ENCODE data around the gene ARFGEF3.
"Not testable (repeated sequence)": the region's sequence is repeated elsewhere in the genome, so short reads cannot be mapped to it uniquely, and the experiment has no call there.

ARFGEF3 gene

DNA sequence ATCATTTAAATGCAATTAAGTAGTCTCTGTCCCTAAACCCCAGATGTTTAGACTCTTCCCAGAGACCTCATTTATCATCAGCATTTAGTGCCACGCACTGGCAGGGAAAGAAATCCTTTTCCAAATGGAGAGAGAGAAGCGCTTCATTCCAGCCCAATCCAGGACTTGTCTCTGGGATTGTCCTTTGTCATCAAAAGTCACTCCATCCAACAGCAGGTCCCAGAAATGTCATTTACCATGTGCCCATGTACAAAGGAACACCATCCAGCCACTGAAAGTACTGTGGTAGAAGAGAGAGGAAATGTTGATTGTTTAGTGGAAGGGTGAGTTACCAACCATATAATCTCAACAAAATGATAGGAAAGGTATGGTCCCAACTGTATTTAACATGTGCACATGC, 149.1 kb downstream of the ARFGEF3 start:
- no peak for DNase-seq

DNA sequence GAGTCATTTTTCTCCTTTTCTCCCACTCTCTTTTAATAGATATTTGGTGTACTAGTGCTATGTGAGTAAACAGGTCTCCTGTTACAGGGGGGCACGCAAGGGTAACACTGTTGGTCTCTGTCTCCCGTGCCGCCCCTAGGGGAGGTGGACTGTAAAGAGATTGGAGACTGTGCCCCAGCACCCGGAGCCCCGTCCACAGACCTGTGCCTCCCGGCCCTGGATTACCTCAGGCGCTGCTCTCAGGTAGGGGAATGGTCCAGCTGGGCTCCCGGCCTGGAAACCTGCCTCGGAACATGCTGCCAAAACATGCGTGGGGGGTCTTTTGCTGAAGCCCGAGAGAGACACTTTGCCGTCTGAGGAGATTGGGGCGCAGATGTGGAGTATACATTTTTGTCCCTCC, 149.5 kb downstream of the ARFGEF3 start:
- DNase-seq, result no peak

DNA sequence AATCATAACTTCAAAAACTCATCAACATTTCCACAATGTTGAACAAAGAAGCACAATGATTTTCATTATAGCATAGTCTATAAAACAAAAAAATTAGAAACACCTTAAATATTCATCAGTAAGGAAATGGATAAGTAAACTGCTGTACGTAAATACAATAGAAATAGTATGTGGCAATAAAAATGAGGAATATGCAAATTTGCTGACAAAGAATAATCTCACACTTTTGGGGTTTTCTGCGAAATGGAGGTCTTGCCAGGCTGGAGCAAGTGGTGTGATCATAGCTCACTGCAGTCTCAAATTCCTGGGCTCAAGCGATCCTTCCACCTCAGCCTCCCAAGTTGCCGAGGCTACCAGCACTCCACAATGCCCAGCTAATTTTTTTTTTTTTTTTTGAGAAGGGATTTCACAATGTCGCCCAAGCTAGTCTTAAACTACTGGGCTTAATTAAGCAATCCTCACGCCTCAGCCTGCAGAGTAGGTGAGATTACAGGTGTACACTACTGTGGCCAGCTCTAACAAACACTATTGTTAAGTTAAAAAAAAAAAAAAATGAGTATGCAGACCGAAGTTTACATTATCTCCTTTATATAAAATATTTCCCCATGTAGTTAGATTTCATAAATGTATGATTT, 157.1 kb downstream of the ARFGEF3 start:
- DNase-seq, result no peak

DNA sequence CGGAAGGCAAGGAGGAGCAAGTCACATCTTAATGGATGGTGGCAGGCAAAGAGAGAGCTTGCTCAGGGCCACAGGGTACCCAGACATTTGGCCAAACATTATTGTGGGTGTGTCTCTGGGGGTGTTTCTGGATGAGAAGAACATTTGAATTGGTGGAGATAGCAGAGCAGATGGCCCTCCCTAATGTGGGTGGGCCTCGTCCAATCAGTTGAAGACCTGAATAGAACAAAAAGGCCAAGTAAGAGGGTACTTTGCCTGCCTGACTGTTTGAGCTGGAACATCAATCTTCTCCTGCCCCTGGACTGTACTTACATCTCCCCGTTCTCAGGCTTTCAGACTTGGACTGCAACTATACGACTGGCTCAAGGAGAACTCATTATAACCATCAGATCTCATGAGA, 160.2 kb downstream of the ARFGEF3 start:
- DNase-seq, result no peak

DNA sequence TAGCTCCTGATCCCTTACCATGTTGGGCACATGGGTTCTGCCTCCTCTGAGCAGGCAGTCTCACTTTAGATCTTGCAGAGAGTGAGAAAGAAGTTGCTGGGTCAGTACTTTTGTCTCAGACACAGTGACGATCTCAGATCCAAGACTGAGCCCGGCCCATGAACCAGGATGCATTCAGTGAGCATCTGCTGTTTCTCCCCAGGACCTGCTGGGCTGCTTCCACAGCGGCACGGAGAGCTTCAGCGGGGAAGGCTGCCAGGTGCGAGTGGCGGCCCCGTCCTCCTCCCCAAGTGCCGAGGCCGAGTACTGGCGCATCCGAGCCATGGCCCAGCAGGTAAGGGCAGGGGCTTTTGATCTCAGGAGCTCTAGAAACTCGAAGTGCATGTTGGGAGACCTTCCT, 162.1 kb downstream of the ARFGEF3 start:
- no peak for DNase-seq

DNA sequence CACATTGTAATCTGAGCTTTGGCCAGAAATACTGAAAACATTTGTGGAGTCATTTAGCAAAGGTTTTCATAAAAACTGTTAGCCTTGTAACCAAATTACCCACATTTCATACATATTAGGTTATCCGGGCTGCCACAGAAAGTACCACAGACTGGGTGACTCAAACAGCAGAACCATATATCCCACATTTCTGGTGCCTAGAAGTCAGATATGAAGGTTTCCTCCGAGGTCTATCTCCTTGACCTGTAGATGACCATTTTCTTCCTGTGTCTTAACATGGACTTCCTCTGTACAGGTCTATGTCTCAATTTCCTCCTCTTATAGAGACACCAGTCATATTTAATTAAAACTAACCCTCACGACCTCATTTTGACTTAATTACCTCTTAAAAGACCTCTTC, 166.5 kb downstream of the ARFGEF3 start:
- DNase-seq, result no peak

DNA sequence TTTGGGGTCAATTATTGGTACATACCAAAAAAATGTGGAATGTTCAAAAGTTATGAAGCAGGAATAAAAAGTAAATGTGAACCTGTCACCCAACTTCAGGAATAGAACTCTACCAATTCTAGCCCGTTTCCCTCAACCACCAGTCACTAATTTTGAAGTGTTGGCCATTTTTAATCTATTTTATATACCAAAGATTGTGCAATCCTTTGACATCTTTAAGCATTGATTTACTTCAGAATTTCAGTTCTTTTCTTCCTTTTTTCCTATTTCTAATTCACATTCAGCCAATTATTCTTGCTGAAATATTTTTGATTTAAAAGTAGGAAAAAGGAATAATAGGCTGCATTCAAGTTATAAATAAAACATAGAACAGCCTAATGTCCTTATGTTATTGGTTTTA, 169.0 kb downstream of the ARFGEF3 start:
- DNase-seq, result no peak

DNA sequence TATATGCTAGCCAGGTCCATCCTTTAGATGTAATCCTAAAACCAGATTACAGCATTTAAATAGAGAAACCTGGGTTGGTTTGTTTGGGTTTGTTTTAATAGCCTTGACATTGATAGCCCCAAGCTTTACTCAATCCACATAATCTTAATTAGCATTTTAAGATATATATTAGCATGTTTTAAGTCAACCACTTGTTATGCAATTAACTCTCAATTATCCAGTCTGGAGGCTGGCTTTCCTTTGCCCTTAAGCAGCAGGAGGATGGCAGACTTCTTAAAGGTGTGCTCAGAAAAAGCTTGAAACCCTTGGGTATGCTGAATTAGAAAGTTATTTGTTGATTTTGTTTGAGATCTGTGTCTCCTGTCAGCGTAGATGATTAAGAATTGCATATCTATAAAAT, 169.7 kb downstream of the ARFGEF3 start:
- DNase-seq, result no peak

DNA sequence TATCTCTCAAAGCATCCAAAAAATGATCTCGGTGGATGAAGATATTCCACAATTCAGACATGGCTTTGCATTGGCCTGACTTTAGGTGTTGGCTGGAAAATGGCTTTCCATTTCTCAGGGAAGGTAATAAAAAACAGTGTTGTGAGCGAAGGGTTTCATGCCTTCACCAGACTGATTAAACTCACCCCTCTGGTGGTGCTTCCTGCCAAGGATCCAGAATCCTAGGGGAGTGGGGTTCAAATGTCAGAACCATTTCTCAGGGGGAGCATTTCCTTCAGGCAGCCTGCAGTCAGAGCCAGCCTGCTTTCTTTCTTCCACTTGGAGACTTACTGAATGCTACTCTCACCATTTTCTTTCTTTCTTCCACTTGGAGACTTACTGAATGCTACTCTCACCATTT, 170.2 kb downstream of the ARFGEF3 start:
- DNase-seq, result no peak

DNA sequence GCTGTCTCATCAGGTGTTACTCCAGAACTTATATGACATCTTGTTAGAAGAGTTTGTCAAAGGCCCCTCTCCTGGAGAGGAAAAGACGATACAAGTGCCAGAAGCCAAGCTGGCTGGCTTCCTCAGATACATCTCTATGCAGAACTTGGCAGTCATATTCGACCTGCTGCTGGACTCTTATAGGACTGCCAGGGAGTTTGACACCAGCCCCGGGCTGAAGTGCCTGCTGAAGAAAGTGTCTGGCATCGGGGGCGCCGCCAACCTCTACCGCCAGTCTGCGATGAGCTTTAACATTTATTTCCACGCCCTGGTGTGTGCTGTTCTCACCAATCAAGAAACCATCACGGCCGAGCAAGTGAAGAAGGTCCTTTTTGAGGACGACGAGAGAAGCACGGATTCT, 172.3 kb downstream of the ARFGEF3 start:
- DNase-seq, result no peak

DNA sequence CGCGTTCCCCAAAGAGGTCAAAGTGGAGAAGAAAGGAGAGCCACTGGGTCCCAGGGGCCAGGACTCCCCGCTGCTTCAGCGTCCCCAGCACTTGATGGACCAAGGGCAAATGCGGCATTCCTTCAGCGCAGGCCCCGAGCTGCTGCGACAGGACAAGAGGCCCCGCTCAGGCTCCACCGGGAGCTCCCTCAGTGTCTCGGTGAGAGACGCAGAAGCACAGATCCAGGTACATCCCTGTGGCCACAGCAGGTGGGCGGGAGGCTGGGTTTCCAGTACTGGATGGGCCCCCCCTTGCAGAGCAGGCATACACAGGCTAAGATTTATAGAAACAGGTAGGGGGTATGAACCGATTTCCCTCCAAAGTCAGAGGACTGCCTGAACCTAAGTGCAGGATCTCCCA, 173.2 kb downstream of the ARFGEF3 start:
- no peak for DNase-seq

DNA sequence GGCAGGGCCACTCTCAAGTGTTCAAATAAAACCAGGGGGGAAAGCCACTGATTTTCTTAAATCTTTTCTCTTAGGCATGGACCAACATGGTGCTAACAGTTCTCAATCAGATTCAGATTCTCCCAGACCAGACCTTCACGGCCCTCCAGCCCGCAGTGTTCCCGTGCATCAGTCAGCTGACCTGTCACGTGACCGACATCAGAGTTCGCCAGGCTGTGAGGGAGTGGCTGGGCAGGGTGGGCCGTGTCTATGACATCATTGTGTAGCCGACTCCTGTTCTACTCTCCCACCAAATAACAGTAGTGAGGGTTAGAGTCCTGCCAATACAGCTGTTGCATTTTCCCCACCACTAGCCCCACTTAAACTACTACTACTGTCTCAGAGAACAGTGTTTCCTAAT, 174.5 kb downstream of the ARFGEF3 start:
- DNase-seq, result no peak

DNA sequence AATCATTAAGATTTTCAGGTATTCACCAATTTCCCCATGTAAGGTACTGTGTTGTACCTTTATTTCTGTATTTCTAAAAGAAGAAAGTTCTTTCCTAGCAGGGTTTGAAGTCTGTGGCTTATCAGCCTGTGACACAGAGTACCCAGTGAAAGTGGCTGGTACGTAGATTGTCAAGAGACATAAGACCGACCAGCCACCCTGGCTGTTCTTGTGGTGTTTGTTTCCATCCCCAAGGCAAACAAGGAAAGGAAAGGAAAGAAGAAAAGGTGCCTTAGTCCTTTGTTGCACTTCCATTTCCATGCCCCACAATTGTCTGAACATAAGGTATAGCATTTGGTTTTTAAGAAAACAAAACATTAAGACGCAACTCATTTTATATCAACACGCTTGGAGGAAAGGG, 175.3 kb downstream of the ARFGEF3 start:
- DNase-seq, result no peak

DNA sequence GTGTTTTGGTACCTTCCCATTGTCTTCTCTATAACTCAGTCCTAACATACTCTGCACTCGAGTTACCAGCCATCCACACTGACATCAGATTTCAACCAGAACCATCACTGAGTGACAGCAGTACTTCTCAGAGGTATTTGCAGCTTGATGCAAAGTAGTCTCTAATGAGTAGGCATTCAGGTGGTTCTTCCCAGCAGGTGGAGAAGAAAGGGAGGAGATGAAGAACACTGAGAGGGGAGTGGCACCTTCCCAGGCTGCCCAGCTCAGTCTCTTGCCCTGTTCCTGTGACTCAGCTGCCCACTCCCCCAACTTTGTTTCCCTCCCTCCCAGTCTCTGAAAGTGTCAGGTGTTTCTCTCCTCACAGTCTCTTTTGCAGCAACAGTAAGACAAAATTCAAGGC, 177.3 kb downstream of the ARFGEF3 start:
- DNase-seq, result no peak

DNA sequence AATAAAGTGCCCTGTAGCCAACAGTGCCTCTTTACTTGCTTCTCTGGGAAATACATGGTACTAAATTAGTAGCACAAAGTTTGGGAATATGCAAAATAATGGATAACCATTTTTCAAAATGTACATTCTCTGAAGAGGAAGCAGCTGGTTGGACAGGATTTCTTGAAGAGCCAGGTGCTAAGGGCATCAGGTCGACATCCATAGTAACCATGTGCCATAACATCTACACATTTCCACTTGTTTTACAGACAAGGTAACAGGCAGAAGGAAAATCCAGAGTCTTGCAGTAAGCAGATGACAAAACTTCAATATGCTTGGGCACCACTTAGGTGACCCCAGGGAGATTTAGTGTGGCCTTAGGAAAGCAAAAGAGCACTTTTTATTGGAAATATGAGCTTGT, 179.4 kb downstream of the ARFGEF3 start:
- DNase-seq, result no peak

DNA sequence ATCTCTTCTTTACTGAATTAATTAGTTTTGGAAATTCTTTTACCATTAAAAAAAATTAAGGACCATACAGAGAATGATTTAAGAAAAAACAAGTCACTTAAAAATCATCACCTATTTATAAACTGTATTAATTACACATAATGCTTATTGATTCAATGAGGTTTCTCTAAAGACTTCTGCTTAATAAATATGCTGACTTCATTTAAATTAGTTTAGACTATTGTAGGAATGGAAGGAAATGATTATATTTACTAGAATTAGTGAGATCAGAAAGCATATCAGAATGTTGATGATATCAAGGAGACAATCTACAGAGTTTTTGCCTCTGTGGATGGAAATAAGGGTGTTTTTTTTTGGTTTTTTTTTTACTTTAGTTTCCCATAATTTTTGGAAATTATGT, 181.4 kb downstream of the ARFGEF3 start:
- no peak for DNase-seq

DNA sequence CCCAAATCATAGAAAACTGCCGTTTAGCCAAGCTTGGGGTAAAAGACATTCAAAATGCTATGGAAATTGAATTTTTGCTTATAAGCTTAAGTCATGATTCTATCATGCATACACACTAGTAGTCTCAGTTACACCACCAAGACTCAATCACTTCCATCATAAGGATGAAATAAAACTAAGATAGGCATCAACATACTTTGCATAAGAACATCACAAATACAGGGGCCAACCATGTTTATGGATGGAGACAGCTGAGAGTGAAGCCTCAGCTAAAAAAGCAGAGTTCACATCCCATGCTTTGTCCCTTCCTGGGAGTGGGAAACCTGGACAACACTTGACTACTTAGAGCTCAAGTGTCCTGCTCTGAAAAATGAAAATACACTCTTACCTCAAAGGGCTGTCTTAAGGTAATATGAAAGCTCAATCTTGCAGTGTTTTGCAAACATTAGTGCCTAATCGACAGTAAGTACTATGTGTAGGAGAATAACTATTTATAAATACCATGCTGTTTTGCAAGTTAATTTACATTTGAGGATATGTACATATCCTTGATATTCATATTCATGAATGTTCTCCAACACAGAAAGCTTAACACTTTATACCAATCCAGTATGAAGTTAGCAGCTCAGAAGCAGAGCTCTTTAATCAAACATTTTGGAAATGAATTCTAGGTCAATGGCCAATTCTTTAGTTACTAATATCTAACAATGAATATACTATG, 184.0 kb downstream of the ARFGEF3 start:
- no peak for DNase-seq

DNA sequence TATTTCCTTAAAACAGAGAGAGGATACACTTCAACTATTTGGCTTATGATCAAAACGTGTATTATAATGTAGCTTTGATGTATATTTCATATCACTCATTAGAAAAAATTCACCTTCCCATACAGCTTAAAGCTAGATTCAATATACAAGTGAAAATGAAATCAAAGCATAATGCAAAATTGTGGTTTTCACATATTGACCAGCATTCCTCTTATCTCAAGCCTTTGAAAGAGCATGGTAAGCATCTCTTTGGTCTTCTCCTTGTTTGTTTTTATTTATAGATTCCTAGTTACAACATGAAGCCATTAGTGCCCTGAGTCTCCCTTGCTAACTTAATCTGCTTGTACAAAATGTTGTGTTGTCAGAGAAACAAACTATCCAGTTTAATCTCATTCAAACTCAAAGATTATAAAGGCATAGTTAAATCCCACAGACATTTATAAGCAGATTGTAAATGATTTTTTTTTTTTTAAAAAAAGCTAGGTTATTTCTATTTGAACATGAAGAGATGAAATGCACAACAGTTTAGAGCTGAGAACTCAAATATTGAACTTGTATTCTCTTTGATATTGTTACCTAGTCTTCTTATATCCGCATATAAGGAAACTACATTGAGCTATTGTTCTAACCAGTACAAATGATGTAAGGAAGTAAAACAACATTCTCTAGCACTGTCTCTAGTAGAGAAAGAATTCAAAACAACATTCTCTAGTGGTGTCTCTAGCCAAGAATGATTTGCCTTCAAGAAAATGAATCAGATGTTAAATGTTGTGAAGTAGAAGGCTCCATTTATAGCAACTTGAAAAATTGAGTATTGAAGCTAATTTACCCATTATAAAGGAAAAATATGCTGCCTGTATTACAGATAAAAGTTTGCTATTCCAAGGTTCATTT, 184.8 kb downstream of the ARFGEF3 start:
- DNase-seq, result no peak

DNA sequence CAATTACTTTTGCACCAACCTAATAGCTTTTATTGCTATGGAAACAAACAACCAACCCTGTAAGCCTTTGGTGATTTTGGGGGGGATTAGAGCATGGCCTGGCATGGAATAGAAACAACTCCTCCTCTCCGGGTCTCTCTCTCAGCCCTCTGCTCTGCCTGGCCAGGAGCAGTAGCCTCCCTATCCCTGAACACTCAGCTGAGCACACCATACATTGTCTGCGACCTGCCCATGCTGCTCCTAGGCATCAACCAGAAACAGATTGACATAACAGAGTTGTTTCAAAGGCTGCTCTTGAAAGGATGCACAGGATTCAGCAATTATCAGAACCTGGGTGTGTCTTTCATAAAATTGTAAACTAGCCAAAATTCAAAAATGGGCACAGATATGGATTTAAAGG, 186.1 kb downstream of the ARFGEF3 start:
- no peak for DNase-seq

DNA sequence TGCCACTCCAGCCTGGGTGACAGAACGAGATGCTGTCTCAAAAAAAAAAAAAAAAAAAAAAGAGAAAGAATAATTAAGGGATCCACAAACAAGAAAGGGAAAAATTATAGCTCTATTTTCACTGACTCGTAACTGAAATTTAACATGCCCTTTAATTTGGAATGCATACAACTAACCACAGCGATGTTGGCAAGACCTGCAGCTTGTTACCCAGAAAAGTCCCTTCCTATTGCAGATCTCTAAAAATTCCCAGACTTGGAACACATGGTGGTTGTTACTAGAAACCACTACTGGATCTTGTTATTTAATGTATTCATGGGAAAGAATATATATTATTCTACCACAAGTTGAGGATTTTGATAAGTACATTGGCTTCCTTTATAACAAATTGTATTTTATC, 188.2 kb downstream of the ARFGEF3 start:
- DNase-seq, result no peak

DNA sequence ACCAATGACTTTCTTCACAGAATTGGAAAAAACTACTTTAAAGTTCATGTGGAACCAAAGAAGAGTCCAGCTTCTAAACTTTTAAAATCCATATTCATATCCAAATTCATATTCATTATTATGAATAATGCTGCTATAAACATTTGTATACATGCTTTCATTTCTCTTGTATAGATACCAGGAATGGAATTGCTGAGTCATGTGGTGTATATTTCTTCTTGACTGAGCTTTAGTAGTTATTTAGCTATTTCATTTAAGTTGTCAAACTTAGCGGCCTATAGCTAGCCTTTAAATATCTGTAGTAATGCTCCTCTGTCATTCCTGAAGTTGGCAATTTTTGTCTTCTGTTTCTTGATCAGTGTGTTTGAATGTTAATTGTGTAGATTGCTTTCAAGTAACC, 196.2 kb downstream of the ARFGEF3 start:
- DNase-seq, result no peak

DNA sequence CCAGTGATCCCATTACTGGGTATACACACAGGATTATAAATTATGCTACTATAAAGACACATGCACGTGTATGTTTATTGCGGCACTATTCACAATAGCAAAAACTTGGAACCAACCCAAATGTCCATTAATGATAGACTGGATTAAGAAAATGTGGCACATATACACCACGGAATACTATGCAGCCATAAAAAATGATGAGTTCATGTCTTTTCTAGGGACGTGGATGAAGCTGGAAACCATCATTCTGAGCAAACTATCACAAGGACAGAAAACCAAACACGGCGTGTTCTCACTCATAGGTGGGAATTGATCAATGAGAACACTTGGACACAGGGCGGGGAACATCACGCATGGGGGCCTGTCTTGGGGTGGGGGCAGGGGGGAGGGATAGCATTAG, 206.9 kb downstream of the ARFGEF3 start:
- DNase-seq, result not testable (repeated sequence)

DNA sequence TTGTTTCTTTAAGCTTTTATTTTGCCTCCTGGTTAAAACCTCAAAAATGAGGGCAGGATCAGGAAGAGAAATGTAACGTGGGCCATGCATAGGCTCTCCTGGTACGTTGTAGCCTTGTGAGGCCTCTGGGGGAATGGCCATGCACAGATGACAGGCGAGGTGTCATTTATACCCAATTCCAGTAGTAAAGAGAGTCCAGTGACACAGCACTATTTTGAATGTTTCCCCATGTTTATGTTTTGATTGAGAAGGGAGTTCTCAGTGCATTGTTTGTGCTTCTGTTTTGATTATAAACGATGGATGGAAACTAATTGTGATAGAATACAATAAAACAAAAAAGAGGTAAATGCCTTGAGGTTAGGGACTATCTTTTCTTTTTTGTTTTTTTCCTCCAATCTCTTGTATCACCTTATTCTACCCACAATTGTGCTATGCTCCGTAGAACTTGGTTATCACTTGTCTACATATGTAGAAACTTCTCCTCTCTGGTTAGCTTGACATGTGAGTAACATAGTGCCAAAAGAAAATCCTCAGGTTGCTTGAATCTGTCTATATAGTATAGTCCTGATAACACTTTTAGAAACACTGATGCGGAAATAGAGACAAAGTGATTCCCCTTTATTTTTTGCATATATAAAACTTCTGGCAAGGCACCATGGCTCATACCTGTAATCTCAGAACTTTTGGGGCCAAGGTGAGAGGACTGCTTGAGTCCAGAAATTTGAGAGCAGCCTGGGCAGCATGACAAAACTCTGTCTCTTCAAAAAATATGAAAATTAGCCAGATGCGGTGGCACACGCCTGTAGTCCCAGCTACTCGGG, 209.1 kb downstream of the ARFGEF3 start:
- DNase-seq, result no peak
